Activated T-helper 1 cell treated with Interleukin-2 at 50 U/mL for 16 hours (primary cell): Measurements from ENCODE around the gene SVOP.
"Not testable (repeated sequence)": the region's sequence is repeated elsewhere in the genome, so short reads cannot be mapped to it uniquely, and the experiment has no call there.

Experiments
- DNase-seq: peaks from one replicate; pipeline ENCODE4 v3.0.0-alpha.2; 2020; ENCODE audit warnings: low read depth

SVOP gene

DNA sequence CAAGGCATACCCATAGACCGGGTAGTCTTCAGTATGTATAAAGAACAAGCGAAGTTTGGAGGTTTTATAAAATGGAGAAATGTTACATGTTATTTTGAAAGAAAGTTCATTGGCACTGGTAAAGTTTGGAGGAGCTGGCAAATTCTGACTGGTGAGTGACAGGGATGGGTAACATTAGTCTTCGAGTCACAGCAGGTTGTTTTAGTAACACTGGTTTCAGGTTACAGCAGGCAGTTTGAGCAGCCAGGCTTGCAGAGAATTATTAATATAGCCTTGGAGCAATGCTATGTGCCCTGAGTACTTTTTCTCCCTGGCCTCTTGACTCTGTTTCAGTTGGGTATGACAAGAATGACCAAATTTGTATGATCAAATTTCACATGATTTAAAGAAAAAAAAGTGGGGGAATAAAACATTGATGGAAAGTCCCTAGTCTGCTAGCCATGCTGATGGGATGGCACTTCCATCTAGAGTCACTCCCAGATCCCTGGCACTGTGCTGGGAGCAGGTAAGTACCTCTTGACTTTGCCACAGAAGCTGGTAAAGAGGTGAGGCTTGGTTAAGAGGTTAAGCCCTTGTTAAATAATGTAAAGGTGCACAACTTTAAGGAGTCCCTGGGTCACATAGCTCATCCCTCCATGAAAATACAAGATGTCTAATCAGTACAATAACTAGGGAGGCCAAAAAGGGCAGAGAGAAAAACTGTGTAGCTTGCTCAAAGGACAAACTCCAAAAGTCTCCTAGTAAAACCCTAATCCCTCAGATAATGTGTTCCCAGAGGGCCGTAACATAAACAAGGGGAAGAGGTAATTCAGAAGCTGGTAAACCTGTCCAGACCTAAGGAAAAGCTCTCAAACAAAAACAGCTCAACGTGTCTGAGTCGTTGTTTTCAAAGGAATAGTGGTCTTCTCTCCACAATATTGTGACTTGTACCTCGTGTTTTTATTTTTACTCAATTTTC is 12.7 kb upstream of the SVOP start:
- no peak for DNase-seq

DNA sequence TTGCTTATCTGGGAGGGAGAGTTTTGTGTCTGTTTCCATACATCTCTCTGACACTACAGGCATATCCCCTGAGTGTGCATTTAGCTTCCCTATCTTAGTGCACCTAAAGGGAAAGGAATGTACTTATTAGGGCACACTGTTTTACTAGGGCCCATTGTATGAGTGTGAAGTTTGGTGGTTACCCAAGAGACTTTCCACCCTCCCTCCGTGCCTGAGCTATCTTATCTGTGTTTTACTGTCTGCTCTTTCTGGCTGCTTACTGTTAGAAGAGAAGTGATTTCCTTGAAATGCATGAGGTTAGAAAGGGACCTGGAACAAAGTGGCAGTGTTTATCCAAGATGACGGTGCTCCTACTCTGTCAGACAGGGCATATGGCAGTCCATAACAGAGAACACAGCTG is 8.5 kb upstream of the SVOP start:
- no peak for DNase-seq

DNA sequence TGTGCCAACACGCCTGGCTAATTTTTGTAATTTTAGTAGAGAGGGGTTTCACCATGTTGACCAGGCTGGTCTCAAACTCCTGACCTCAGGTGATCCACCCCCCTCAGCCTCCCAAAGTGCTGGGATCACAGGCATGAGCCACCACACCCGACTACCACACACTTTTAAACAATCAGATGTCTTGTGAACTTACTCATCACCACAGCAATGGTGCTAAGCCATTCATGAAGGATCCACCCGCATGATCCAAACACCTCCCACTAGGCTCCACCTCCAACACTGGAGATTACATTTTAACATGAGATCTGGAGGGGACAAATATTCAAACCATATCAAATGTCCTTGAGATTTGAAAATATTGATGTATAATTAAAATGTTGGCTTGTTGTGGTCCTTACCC is 7.8 kb upstream of the SVOP start:
- DNase-seq, result not testable (repeated sequence)

DNA sequence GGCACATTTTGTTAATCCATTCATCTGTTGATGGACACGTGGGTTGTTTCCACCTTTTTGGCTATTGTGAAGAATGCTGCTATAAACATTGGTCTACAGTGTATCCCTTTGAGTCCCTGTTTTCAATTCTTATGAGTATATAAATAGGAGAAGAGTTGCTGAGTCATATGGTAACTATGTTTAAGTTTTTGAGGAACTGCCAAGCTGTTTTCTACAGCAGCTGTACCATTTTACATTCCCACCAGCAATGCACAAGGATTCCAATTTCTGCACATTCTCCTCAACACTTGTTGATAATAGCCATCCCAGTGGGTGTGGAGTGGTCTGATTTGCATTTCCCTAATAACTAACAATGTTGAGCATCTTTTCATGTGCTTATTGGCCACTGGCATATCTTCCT is 6.9 kb upstream of the SVOP start:
- no peak for DNase-seq

DNA sequence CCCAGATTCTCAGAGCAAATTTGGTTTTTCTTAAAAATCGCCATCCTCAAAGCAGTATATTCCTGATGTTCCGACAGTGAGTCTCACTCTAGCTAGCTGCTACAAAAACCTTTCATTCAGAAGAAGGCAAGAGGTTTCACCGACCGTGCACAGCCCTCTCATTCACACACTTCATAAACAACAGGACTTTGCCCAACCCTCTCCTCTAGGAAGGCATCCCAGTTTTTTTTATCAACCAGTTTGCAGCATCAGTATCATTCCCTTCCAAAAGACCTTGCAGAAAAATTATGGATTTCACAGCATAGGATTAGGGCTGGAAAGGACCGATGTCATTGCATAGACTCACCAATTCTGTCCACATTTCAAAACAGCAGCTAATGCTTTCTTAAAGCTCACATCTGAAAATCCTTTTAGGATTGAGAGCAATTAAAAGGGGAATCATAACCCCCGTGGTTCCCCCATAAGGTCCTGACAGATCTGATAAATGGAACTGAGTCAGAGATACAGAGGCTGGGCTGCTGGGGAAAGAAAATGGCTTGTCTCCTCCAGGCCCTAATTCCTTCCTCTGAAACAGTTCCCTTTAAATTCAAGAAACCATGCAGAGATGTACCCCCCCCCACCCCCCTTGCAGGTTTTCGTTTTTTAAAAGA is 597 bp downstream of the SVOP start:
- DNase-seq, result no peak

DNA sequence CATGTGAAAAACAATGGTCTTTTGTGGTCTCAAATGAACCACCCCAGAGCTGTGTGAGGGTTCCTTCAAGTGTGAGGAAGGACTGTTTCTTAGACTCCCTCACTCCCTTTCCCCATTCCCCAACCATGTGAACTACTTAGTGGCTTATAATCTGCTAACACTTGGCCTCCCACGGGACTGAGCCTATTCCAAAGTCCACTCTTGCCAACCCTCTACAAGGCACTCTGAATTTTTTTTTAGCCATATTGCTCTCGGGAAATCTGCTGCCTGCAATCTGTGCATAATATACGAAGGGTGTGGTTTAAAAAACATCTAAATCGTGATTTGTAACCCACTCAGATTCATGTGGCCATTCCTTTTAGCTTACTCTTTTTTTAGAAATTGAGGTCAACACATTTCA is 2.6 kb downstream of the SVOP start:
- no peak for DNase-seq

DNA sequence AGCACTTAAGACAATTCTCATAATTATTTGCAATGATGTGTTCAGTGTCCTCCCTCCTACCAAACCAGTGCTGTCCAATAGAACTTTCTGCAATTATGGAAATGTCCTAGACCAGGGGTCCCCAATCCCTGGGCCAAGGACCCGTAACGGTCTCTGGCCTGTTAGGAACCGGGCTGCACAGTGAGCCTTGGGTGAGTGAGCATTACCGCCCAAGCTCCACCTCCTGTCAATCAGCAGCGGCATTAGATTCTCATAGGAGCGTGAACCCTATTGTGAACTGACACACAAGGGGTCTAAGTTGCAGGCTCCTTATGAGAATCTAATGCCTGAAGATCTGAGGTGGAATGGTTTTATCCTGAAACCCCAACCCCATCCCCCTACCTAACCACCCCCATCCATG is 3.9 kb downstream of the SVOP start:
- no peak for DNase-seq

DNA sequence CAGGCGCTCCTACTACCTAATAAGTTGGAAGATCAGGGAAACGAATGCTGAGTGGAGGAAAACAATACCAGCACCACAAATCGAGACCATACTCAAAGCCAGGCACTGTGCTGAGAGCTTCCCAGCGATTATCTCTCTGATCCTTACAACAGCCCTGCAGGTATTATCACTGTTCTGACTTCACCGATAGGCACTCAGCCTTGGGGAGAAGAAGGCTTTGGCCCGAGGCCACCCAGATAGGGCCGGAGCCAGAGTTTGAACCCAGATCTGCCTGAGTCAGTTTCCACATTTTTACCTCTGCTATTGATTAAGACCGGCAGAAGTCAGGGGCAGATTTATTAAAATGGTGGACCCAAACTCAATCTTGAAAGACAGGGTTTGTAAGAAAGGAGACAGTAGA is 4.9 kb downstream of the SVOP start:
- DNase-seq, result no peak

DNA sequence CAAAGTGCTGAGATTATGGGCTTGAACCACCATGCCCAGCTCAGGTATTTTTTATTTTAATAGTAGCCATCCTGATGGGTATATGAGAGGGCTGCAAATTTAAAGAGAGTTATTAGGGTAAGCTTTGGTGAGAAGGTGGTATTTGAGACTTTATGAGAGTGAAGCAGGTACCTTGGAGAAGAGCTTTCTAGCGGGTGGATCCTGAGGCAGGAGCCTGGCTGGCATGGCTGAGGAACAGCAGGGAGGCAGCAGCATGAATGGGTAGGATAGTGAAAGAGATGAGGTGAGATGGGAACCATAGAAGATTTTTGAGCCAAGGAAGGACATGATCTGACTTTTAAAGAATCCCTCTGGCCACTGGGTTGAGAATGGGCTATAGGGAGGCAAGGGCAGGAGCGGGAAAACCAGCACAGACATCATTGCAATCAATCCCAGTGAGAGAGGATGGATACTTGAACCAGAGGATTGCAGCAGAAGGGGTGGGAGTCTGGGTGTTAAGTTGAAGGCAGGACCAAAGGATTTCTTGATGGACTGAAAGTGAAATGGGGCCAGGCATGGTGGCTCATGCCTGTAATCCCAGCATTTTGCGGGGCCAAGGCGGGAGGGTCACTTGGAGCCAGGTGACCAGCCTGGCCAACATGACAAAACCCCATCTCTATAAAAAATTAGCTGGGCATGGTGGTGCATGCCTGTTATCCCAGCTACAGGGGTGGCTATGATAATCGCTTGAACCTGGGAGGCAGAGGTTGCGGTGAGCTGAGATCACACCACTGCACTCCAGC is 5.7 kb downstream of the SVOP start:
- no peak for DNase-seq

DNA sequence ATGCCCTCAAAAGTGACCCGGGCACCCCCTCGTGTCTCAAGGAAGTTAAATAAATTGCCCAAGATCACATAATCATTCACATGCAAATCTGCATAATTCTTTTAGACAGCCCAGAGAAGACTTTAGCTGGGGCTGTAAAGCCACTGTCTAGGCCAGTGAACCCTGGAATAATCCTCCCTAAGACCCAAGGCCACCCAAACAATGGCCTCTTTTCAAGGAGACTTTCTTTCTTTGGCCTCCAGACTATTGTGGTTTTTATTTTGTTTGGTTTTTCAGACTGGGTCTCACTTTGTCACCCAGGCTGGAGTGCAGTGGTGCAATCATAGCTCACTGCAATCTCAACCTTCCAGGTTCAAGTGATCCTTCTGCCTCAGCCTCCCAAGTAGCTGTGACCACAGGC is 10.6 kb downstream of the SVOP start:
- DNase-seq, result no peak

DNA sequence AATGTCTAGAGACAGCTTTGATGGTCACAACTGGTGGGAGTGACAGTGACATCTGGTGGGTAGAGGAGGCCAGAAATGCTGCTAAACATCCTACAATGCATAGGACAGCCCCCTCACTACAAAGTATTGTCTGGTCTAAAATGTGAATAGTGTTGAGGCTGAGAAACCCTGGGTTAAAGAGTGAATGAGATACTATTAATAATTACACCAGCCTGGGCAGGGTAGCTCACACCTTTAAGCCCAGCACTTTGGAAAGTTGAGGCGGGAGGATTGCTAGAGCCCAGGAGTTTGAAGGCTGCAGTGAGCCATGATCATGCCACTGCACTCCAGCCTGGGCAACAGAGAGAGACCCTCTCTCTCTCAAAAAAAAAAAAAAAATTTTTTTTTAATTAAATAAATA is 11.1 kb downstream of the SVOP start:
- no peak for DNase-seq

DNA sequence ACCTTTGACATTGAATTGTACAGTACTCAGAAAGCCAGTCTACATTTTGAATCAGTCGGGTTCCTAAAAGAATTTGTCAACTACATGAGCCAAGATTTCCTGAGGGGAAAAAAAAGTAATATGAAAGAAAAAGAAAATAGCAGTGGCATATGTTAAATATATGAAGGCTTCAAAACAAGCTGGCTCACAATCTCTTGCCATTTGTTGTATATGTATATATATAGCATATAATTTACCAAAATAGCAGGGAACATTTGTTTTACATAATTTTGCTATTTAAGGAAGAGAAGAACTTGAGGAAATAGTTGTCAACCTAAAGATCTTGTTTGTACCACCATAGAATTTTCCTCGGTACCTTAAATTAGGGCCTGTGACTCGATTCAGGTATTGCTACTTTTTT is 16.9 kb downstream of the SVOP start:
- no peak for DNase-seq

DNA sequence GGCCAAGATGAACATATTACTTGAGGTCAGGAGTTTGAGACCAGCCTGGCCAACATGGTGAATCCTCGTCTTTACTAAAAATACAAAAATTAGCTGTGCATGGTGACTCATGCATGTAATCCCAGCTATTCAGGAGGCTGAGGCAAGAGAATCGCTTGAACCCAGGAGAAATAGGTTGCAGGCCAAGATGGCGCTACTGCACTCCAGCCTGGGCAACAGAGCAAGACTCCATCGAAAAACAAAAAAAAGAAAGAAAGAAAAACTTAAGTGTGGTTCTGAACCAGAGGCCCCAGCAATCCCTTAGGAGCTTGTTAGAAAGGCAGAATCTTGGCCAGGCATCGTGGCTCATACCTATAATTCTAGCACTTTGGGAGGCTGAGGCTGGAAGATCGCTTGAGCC is 24.5 kb downstream of the SVOP start:
- DNase-seq, result no peak

DNA sequence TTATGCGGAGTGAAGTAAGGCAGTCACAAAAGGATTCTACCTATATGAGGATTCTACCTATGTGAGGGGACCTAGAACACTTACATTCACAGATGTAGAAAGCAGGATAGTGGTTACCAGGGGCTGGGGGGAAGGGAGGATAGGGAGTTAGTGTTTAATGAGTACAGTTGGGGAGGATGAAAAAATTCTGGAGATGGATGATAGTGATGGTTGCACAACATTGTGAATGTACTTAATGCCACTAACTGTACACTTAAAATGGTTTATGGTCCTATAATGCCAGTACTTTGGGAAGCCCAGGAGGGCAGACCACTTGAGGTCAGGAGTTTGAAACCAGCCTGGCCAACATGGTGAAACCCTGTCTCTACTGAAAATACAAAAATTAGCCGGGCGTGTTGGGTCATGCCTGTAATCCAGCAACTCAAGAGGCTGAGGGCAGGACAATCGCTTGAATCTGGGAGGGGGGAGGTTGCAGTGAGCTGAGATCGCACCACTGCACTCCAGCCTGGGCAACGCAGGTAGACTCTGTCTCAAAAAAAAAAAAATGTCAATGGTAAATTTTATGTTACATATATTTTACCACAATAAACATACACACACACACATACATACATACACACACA is 25.4 kb downstream of the SVOP start:
- DNase-seq, result no peak

DNA sequence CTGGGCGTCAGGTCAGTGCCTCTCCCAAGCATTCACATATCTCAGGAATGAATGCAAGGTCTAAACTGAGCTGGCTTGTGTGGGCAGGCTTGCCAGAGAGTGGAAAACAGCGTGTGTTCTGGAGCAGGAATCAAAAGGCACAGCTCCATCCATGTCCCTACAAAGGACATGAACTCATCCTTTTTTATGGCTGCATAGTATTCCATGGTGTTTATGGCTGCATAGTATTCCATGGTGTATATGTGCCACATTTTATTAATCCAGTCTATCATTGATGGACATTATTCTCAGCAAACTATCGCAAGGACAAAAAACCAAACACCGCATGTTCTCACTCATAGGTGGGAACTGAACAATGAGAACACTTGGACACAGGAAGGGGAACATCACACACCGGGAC is 30.8 kb downstream of the SVOP start:
- DNase-seq, result not testable (repeated sequence)

DNA sequence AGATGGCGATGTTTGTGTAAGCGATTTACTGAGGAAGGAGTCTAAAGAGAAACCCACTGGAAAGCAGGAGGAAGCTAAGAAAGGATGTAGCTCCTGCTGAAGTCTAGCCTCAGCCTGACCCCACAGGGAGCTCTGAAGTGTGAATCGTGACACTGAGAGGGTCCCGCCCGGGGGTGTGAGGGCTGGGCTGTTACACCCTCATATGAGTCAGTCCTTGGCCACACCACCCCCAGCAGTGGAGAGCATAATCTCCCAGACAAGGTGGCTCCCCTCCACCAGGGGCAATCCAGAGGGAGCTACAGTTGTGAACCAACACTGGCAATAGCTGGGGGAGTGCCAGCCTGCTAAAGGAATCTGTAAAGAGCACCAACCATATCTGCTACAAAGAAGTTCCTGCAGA is 31.5 kb downstream of the SVOP start:
- DNase-seq, result no peak

DNA sequence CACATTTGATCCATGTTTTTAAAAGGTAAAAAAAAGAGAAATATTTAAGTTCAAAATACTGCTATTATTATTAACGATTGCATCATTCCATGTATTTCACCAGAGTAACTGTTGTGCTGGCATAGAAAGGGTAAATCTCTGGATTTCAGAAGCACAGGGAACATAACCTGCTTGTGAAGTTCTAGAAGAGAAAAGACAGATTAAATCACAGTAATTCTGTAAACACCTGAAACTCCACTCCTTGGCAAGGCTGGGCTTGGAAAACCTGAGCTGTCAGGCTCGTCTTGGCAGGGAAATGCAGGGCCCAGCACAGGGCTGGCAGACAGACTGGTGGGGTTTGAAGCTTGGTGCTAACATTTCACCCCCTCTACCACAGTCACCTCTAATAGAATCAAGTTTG is 35.1 kb downstream of the SVOP start:
- DNase-seq, result no peak

DNA sequence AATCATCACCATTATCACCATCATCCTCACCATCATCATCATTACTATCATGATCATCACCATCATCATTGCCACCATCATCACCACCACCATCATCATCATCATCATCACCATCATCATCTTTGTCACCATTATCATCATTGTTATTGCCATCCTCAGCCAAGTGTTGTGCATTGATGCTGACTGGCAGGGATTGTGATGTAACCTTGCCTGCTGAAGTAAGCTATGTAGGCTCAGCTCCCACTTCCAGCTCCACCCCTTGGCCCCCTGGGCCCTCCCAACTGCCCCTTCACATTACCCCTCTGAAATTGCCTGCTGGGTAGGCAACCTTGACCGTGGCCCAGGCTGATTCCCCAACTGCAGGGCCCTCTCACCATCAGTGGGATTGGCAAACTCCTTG is 37.6 kb downstream of the SVOP start:
- no peak for DNase-seq

DNA sequence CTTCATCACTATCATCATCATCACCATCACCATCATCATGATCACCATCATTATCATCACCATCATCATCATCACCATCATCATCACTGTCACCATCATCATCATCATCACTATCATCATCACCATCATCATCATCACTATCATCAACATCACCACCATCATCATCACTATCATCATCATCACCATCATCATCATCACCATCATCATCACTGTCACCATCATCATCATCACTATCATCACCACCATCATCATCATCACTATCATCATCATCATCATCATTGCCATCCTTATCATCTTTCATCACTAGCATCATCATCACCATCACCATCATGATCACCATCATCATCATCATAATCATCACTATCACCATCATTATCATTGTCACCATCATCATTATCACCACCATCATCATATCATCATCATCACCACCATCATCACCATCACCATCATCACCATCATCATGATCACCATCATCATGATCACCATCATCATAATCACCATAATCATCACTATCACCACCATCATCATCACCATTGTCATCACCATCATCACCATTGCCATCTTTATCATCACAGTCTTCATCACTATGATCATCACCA is 38.1 kb downstream of the SVOP start:
- no peak for DNase-seq

DNA sequence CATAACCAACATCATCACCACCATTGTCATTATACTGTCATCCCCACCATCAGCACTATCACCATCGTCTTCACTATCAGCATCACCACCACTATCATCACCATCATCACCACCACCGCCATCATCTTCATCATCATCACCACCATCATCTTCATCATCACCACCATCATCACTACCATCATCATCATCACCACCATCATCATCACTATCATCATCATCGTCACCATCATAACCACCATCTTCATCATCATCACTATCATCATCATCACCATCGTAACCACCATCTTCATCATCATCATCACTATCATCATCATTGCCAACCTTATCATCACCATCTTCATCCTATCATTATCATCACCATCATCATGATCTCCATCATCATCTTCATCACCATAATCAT is 39.0 kb downstream of the SVOP start:
- no peak for DNase-seq

DNA sequence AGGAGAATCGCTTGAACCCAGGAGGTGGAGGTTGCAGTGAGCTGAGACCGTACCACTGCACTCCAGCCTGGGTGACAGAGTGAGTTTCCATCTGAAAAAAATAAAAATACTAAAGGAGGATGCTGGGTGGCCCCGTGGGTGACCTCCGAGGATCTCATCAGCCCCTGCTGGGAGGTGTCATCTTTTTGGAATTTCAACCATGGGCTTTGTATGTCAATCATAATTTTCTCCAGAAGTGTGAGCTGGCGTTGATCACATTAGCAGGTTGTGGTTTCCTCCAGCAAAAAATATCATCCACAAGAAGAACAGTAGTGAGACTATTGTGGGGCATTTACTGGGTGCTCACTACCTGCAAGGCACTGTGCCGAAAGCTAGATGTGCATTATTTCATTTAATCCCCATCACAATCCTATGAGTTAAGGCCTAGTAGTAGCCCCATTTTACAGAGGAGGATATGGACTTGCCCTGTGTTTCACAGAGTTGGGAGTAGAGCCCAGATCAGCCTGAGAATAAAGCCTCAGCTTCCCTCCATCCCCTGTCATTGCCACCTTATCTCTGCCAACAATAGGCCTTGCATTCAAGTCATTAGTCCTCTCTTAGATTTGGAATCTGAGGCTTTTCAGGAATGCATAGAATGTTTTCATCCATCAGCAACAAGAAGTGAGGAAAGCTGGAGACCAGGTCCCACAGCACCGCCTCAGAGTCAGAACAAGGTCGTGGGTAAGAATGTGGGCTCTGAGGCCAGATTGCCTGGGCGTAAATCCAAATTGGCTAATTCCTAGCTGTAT is 39.8 kb downstream of the SVOP start:
- no peak for DNase-seq
